ENCODE results near the gene CRYGN. TPM values are rescaled to one million over a fixed set of nuclear protein-coding genes. Genes with fewer than 3 reads are reported as not detected.
A peak's percentile ranks its signal among the peaks of the same experiment; 100 is the strongest.

Gene CRYGN
- total RNA-seq, 2 donors from 2014 or later: 0.35 TPM; not detected in 1

- TF ChIP-seq CTCF (IDR thresholded peaks at IDR 0.05): no peak
- H3K4me1 ChIP-seq (ENCODE audit: control insufficient read depth in 1 of 2, low read depth in 2 of 2): peaks cover 26 to 54% of the 10 kb centered on the region in 2 donors
- no peak for DNase-seq (ENCODE audit: low spot score)
- no peak overlapping the region for H3K27ac ChIP-seq
- H3K36me3 ChIP-seq: no peaks in the 10 kb centered on the region
- H3K4me3 ChIP-seq: no peak overlapping the region
- no peaks in the 10 kb centered on the region for H3K27me3 ChIP-seq (replicated peaks; ENCODE audit: insufficient read depth)
- no peaks in the 10 kb centered on the region for H3K9me3 ChIP-seq
- no peak for ATAC-seq (ENCODE audit: insufficient number of reproducible peaks, low FRiP score, low read depth)
These were observed 9.3 kb downstream of the CRYGN start for GRCh38 chr7:151430391-151431205.

- DNase-seq (ENCODE audit: low spot score) (no peak), ATAC-seq (ENCODE audit: insufficient number of reproducible peaks, low FRiP score, low read depth) (no peak)
- H3K36me3 ChIP-seq: no peaks in the 10 kb centered on the region
- H3K27me3 ChIP-seq (replicated peaks; ENCODE audit: insufficient read depth): no peaks in the 10 kb centered on the region
- H3K4me3 ChIP-seq: no peak overlapping the region
- H3K9me3 ChIP-seq: no peaks in the 10 kb centered on the region
- peaks cover 23 to 53% of the 10 kb centered on the region in 2 donors for H3K4me1 ChIP-seq (ENCODE audit: control insufficient read depth in 1 of 2, low read depth in 2 of 2)
- H3K27ac ChIP-seq: no peak overlapping the region
- TF ChIP-seq CTCF (IDR thresholded peaks at IDR 0.05): no peak
These were observed 10.2 kb downstream of the CRYGN start for GRCh38 chr7:151429560-151430331.

GRCh38 chr7:151429237-151429559, 10.7 kb downstream of the CRYGN start:
- TF ChIP-seq CTCF (IDR thresholded peaks at IDR 0.05): no peak
- DNase-seq (ENCODE audit: low spot score): no peak

GRCh38 chr7:151428378-151429236, 11.3 kb downstream of the CRYGN start:
- no peak for ATAC-seq (ENCODE audit: insufficient number of reproducible peaks, low FRiP score, low read depth)
- H3K9me3 ChIP-seq: no peaks in the 10 kb centered on the region
- no peak for DNase-seq (ENCODE audit: low spot score)
- no peak for TF ChIP-seq CTCF (IDR thresholded peaks at IDR 0.05)
- no peak overlapping the region for H3K4me3 ChIP-seq
- H3K27me3 ChIP-seq (replicated peaks; ENCODE audit: insufficient read depth): no peaks in the 10 kb centered on the region
- no peaks in the 10 kb centered on the region for H3K36me3 ChIP-seq
- H3K4me1 ChIP-seq (ENCODE audit: control insufficient read depth in 1 of 2, low read depth in 2 of 2): peaks cover 23 to 53% of the 10 kb centered on the region in 2 donors
- H3K27ac ChIP-seq: peak overlapping the region in 1 of 2 donors; percentile 28

More at GRCh38 chr7:151429237-151429559, 10.7 kb downstream of the CRYGN start:
- Histone ChIP-seq H3K27ac (no peak overlapping the region), H3K36me3 (no peaks in the 10 kb centered on the region), H3K27me3 (replicated peaks; ENCODE audit: insufficient read depth) (no peaks in the 10 kb centered on the region), H3K4me3 (no peak overlapping the region), H3K9me3 (no peaks in the 10 kb centered on the region), H3K4me1 (ENCODE audit: control insufficient read depth in 1 of 2, low read depth in 2 of 2) (peaks cover 23 to 53% of the 10 kb centered on the region in 2 donors)
- ATAC-seq (ENCODE audit: insufficient number of reproducible peaks, low FRiP score, low read depth): no peak

Measured in thoracic aorta (tissue), 2 donors.